NCI-H2227 (cell line): ENCODE data around the gene NFASC.

Experiments
- DNase-seq: peaks from one replicate; lab custom pipeline; 2025; ENCODE audit not compliant: unreplicated experiment; lab: John Stamatoyannopoulos, UW

The NFASC gene

DNA sequence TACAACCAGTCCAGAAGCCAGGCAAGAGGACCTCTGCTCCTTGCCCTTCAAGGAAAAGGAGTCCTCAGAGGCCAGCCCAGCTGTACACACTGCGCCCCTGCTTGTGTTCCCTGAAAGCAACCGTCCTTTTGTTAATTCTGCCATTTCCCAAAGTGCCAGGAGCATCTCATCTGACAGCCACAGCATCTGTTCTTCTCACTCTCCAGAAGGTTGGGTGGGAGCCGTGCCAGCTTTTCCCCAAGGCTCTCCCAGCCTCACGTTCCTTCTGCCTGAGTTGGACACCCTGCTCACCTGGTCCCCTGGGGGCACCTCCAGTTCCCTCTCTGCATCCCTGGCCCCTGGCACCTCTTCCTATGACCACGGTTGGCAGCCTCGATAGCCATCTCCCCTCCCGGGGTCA, 161.8 kb downstream of the NFASC start:
- DNase-seq = no peak

DNA sequence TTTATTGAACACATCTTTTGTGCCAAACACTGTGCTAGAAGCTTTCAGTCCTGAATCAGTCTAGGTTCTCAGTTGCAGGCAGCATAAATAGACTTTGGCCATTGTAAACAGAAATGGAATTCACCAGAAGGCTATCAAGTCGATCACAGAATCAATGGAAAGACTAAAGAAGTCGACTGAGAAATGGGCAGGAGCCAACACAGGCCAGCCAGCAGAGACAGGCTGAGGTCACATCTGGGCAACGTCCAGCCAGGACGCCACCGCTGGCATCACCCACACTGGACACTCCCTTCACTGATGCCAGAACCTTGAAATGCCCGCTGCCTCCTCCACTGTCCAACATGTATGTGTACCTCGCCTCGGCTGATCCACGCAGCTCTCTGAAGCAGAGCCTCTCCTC, 166.9 kb downstream of the NFASC start:
- no peak for DNase-seq

DNA sequence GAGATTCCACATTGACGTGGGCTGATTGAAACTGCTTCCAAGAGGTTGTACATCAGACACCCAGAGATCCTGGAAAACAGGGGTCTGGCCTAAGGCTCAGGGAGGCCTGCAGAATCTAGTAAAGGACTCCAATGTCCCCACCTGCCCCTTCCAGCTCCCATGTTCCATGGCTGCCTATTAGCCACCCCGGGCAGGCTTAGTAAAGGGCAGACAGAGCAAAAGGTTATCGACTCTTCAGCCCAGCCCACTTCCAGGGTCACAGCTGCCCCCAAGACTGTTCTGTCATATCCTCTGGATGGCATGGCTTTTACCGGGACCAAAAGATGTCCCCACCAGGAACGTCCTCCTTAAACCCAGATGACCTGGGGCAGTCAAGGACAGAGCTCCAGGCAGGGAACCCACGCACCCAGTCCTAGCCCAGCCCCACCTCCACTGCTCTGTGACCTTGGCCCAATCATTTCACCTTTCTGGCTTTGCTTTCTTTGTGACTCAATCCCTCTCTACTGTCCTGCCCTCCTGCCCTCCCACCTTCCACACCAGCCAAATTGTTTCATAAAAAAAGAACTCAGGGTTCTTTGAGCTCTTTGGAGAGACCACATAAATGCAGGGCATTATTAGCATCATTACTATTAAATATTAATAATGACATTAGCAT, 167.6 kb downstream of the NFASC start:
- no peak for DNase-seq

DNA sequence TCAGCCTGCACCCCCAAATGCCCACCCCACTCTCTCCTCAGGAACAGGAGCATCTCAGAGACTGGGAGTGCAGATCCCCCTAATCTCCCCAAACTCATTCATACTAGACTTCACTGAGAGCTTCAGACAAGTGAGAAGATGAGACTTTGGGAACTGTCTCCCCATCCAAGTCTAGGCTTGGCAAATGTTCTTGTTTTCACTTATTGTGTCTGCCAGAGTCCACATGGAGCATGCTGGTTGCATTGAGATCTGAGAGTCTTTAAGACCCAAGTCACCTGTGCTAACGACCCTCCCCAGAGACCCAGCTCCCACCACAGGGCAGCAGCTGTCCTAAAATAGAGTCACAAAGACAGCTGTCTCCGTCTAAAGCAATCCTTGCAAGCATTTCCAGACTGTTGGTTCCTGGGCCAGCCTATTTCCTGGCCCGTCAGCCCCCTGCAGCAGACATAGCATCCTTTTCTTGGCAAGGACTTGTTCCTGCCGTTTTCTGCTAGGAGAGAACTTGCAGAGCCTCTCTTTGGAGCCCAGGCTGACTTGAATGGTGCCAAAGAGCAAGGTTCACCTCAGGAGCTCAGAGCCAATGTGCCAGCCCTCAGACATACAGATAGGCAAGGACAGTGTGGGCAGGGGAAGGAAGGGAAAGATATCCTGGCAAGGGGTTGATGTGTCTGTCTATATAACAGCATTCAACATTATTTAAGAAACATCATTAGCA, 170.5 kb downstream of the NFASC start:
- no peak for DNase-seq

DNA sequence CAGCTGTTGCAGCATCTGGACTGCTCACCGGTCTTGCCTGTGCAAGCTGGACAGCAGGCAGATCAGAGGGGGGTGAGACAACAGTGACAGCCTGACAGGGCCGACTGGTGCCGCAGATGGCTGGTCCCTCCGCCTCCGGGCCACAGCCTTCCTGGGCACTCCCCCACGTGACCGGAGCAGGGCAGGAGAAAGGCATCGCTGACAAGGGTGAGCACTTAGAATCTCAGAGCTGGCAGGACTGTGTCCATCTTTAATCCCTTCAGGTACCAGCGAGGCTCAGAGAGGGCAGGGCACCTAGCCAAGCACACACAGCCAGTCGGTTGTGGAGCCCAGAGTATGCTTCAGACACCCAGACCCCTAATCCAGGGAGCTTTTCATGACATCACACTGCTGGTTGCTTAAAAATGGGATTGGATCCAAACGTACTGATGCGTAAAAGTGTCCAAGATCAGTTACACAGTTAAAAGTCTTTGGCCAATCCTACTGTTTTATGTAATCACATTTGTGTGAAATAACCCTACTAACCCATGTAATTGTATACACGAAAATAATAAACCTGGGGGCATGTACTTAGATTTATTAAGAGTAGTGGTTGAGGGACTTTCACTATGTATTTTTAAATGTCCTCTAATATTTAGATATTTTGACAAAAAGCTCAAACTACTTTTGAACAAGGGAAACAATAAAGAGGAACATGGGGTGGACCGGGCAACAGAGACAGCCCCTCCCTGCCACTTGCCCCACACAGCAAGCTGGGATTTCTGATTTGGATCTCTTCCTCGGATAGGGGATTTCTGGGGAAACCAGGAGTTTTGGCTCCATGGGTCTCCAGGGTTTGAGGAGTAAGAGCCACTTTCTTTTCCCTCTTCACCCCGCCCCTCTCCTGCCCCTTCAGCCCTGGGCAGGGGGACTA, 171.6 kb downstream of the NFASC start:
- DNase-seq = peak; percentile 21

DNA sequence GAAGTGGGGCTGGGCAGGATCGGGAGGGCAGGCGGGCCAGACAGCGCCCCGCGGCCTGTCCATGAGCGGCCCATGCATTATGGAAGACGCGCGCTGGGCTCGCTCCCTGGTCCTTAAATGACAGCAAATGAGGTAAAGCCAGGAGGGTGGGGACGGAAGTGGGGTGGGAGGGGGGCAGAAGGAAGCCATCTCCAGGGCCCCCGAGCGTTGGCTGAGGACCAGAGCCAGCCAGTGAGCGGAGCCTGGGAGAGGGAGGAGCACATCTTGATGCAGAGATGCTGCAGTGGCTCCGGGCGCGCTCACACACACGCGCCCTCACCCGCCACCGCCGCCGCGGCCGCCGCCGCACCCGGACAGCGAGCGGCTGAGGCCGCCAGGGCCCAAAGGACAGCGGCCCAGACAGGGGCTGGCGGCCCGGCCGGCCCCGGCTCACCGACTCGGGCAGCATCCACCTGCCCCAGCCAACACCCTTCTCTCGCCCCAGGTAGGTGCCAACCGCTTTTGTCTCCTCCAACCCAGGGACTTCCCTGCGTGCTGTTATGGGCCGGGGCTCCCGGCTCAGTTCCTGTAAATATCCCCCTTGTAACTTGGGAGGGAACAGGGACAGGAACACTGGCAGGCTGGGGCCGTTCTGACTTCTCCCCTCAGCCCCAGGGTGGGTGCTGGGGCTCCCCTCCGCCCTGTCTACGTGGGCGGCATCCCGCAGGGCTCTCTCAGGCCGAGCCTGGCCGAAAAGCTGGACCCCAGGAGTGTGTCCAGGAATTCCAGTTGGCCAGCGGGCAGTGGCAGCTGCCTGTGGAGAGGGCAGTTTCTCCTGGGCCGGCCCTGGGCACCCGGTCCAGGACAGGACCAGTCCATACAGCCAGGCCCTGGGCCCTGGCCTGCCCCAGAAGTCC, 172.5 kb downstream of the NFASC start, which contains the start of gene CNTN2:
Gene CNTN2 (plus strand): TSS at position 302 of the 896 bp plus-strand sequence. CDS start 9,974 bp downstream, outside the sequence.
- DNase-seq = peak; percentile 86

DNA sequence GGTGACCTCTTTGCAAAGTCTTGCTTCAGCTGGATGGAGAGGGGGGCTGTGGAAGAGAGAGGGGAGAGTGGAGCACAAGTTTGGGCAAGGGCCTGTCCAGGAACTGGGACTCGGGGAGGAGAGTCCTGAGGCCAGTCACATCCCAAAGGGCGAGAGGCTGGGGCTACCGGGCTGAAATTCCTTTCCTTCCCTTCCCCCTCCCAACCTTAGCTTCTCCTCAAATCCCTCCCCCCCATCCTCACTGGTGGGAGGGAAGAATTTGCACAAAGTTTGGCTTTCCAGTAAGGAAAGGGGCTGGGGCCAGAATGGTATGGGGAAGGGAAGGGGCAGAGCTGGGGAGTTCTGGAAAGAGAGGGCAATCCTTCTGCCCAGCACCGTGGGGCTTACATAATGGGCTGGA, 173.2 kb downstream of the NFASC start:
- no peak for DNase-seq

DNA sequence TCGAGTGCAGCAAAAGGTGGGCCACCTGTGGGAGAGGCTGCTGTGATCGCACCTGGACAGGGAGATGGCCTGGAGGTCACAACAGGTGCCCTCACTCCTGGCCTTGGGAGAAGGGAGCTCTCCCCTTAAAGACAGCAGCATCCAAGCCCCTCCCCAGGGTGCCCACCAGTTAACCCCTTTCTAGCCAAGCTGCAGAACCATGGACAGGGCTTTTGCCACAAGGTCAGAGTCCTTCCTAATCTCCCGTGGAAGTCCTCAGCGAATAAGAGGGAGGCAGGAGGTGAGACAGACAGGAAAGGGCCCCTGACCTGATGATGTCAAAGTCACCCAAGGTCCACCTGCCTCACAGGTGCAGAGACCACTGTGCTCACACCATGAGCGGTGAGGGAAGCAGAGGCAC, 174.1 kb downstream of the NFASC start:
- no peak for DNase-seq

DNA sequence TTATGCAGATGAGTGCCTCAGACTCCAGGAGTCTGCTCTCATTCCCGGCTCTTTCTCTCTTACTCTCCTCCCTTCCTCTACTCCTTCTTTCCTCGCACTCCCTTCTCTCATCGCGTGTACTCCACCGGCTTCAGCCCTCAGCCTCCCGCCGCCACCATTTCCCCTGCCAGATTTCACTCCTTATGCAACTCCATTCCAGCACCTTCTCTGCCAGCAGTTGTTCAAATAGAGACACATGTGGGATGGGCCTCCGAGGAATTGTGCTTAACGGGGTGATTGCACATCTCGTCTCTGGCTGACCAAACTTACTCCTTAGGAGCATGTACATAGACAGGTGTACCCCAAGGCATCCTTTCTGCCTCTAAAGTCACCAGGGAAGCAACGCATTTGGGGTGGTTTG, 174.5 kb downstream of the NFASC start:
- DNase-seq = no peak

DNA sequence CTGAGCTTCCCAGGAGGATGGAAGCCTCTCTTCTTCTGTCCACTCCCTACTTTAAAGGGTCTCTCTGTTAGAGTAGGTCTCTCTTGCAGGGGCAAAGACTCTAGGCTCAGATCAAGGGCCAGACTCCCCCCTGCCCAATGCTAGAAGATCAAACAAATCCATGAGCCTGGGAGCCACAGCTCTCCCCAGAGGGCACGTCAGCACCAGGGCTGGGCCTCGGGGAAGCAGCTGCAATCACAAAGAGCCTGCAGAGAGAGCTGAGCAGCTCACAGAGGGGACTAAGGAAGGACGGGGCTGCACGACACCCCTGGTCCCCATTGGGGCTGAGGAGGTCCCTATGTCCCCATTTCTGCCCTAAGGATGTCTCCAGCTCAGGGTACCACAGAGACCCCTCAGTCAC, 176.2 kb downstream of the NFASC start:
- no peak for DNase-seq

DNA sequence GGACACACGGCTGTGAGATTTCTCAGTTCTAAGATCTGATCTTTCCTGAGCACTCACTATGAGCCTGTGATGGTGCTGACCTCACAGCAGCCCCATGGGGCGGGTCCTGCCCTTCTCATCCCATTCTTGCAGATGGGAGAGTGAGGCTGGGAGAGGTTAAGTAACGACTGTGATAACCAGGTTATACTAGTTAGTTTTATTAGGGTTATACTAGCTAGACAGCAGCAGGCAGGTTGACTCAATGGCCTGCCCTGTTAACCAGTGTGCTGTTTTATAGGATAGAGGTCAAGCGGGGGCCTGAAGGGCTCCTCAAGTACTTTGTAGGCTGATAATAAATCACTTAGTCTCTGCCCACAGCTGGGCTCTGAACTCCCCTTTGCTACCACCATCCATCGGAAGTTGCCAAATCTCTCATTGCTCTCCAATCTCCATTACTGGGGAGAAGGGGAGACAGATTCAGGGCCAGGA, 177.1 kb downstream of the NFASC start:
- no peak for DNase-seq

DNA sequence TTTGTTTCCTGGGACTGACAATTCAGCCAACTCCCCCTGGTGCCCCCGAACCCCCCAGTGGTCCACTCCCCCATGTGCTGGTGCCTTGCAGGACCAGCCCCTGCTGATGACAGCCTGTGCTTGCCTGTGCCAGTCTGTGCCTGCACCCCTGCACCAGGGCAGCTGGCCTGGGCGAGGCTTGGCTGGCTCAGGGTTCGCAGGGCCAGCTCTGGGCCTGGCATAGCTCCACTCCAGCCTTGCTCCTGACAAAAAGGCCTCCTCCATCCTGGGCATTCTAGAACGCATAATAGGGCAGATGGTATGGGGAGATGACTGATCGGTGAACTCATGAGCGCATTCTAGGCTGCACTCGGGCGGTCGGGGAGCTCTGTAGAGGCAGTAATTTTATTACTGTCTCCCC, 177.7 kb downstream of the NFASC start:
- DNase-seq = no peak

DNA sequence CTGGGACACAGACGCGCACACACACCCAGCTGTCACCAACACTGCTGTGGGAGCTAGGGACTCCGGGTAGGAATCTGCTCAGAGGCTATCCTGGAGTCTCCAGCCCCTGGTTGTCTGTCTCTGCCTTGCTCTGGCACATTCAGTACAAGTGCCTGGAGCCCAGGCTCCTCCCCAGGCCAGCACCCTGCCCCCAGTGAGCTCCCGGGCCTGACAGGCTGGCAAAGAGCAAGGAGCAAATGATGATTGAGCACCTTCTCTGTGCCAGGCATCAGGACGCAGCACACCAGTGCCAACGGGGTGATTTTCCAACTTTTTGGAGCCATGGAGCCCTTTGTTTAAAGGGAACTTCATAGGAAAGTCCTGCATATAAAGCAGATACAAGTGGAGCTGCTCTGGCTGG, 178.8 kb downstream of the NFASC start:
- no peak for DNase-seq

DNA sequence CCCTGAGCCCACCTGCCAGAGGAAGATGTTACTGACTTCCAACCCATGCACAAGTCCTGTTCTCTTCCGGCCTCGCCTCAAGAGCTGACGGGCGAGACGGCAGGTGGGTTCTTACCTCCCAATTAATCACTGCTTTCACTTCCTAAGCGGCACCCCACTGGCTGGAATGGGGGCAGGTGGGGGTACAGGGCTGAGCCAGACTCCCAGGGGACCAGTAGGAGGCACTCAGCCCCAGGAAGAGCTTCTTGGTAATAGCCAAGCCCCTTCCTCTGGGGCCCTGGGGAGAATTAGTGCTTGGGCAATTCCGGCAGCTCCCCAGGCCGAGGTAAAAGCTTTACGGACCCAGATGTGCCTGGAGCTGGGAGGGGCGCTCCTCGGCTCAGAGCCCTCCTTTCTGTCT, 182.0 kb downstream of the NFASC start:
- no peak for DNase-seq

DNA sequence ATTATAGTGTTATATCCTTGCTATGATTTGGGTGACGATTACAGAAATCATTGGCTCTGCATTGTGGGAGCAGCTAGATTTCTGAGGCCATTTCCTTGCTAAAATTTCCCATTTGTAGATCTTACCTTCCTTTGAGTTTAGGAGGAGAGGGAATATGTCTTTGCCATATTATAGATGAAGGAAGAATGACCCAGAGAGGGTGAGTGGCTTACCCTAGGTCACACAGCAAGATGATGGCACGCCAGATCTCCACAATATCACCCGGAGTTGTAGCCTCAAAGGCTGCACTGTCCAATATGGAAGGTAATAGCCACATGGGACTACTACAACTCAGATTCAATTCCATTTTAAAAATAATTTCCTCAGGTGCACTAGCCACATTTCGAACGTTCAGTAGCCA, 182.6 kb downstream of the NFASC start:
- no peak for DNase-seq

DNA sequence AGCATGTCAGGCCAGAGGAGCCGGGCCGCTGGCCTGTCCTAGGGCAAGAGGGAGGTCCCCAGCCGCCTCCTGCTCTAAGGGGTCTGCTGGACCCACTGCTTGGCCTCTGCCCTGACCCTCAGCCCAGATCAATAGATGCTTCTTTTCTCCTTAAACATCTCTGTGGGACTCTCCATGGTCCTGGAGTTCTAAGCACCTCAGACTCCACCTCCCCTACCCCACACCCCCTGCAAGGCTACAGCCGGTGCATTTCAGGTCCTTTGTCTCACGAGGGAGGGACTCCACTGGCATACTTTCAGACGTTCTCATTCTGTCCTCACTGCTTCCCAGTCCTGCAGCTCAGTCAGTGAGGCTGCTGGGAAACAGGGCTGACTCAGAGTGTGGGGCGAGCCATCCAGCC, 183.4 kb downstream of the NFASC start:
- no peak for DNase-seq

DNA sequence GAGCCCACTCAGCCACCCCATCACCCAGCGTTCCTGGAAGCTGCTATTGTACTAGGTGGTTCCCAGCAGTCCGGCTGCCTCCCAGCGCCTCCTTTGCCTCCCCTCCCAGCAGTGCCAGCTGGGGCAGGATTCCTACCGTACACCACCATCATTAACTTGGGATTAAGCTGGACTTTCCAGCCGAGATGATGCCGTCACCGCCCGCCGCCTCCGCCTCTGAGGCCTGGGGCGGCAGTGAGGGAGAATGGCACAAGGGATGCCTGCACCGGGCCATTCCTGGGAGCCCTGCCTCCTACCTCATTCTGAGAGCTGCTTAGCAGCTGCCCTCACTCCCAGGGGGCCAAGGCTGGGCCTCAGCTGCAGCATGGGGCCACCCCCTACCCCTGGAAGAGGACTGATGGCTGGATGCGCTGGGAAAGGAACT, 185.5 kb downstream of the NFASC start:
- peak; percentile 84 for DNase-seq

DNA sequence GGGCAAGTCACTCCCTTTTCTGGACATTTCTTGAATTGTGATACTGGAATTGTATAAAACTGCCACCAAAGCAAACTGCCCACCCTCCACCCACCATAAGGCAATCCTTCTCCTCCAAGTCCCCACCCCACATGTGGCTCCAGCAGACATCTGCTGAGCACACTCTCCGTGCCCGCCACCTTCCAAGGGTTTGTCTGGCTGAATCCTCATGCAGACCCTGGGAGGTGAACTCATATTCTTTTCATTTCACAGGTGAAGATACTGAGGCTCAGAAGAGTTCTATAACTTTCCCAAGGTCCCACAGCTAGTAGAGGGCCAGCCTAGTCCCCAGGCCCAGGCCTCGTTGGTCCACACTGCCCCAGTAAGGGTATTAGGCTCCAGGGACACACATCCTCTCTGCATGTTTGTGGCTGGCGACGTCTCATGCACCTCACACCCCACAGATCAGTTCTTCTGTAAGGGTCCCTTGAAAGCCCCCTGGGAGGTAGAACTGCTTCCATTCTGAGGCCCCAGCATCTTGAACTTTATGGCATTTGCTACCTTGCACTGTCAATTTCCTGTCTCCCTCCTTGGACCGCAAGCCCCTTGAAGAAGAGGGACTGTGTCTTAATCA, 186.4 kb downstream of the NFASC start:
- no peak for DNase-seq

DNA sequence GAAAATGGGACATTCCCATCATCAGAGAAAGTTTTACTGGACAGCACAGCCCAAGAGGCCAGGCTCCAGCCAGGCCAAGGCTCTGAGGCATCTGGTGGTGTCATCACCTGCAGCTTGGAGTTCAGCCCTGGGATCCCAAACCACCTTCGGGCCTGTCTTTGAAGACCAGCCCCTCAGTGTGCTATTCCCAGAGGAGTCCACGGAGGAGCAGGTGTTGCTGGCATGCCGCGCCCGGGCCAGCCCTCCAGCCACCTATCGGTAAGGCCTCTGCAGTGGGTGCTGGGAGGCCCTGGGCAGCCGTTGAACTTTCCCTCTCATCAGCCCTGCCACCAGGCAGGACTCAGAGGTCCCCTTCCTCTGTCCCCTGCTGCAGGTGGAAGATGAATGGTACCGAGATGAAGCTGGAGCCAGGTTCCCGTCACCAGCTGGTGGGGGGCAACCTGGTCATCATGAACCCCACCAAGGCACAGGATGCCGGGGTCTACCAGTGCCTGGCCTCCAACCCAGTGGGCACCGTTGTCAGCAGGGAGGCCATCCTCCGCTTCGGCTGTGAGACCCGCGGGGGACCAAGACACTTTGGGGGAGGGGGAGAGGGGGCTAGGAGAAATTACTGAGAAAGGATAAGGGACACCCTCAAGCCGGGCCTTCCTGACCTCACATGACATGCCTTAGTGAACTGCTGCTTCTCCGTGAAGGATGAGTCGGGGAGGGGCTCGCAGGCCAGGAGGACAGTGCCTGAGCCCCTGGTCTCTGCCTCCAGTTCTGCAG, 187.3 kb downstream of the NFASC start:
- no peak for DNase-seq
